Suprapubic skin (tissue), 4 donors: ENCODE data around the gene BEST4. TPM values are rescaled to one million over a fixed set of nuclear protein-coding genes. Genes with fewer than 3 reads are reported as not detected.

Experiments
- DNase-seq, 2 donors: peaks; one replicate each; pipeline ENCODE4 v3.0.0-alpha.2; 2019; ENCODE audit warnings: low spot score in 2 of 2
- H3K27ac ChIP-seq: fragments of 200-600 bp; sonication (generic); one replicate; pipeline ENCODE4 v1.5.1; 2019
- H3K27me3 ChIP-seq: fragments of 200-600 bp; sonication (generic); one replicate; pipeline ENCODE4 v1.5.1; 2019
- H3K36me3 ChIP-seq: fragments of 200-600 bp; sonication (generic); one replicate; pipeline ENCODE4 v1.5.1; 2019
- H3K4me1 ChIP-seq: fragments of 200-600 bp; sonication (generic); one replicate; pipeline ENCODE4 v1.5.1; 2019
- H3K4me3 ChIP-seq: fragments of 200-600 bp; sonication (generic); one replicate; pipeline ENCODE4 v1.5.1; 2019; ENCODE audit warnings: mild to moderate bottlenecking
- H3K9me3 ChIP-seq: fragments of 200-600 bp; sonication (generic); one replicate; pipeline ENCODE4 v1.5.1; 2019
- EP300 ChIP-seq: sonication (generic); formaldehyde crosslinking; IDR thresholded peaks from one replicate; pipeline ENCODE4 v1.6.1; 2017; ENCODE audit warnings: antibody characterized with exemption
- POLR2A ChIP-seq, 2 donors: fragments of 450-650 bp; IDR thresholded peaks; one replicate each; pipeline ENCODE4 v1.6.1; 2017; ENCODE audit warnings: antibody characterized with exemption in 2 of 2, mild to moderate bottlenecking in 2 of 2, moderate library complexity in 2 of 2
- POLR2AphosphoS5 ChIP-seq, 3 donors: sonication (generic); formaldehyde crosslinking; IDR thresholded peaks; one replicate each; pipeline ENCODE4 v1.6.1; 2017; ENCODE audit warnings: antibody characterized with exemption in 3 of 3
- WGBS: methylation state at CpG from one replicate; pipeline ENCODE4 v1.1.5; 2018; 5-methylcytosine and 5-hydroxymethylcytosine counted together
- total RNA-seq, 4 donors: library from RNA; depleted of rRNA; stranded (reverse); fragments of >200 nt; gene quantifications; one replicate each; pipeline ENCODE4 v1.1.0, GENCODE V29; 2016
- TF ChIP-seq, protein P1 (sequence below), 2 donors: fragments of 200-600 bp in 1 of 2; fragments of 450-650 bp in 1 of 2; sonication (generic) in 1 of 2; IDR thresholded peaks; one replicate each; pipeline ENCODE4 v1.5.1; 2016 to 2019; ENCODE audit warnings: antibody characterized with exemption in 2 of 2, mild to moderate bottlenecking in 1 of 2, moderate library complexity in 1 of 2

BEST4 gene
- total RNA-seq, 4 donors from 2014 or later, result 0.30 to 0.72 (median 0.30) TPM; not detected in 1

DNA sequence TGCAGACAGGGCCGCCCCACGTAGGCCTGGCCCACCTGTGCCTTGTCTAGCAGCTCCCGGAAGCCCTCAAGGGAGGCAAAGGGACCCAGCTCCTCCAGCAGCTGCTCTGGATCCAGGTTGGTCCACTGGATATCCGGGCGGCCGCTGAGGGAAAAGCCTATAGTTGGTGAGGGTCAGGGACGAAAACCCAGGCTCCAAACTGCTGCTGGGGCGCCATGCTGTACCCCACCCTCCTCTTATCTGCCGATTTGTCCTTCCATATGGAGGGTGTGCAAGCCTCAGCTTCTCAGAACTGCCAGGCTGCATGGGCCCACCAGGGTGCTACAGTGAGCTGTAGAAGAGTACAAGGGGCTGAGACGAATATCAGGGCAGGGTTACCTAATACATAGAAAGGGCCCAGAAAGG, 42.9 kb upstream of the BEST4 start:
- Histone ChIP-seq H3K27ac (no peak overlapping the region), H3K4me1 (peaks cover under 1% of the 10 kb centered on the region), H3K36me3 (no peaks in the 10 kb centered on the region), H3K4me3 (no peak overlapping the region), H3K27me3 (no peaks in the 10 kb centered on the region), H3K9me3 (no peaks in the 10 kb centered on the region)
- DNase-seq, result no peak
- no peak for TF ChIP-seq POLR2AphosphoS5 (IDR thresholded peaks at IDR 0.05)
- no peak for TF ChIP-seq POLR2A (IDR thresholded peaks at IDR 0.05)
- no peak for TF ChIP-seq EP300
- TF ChIP-seq, protein P1, sequence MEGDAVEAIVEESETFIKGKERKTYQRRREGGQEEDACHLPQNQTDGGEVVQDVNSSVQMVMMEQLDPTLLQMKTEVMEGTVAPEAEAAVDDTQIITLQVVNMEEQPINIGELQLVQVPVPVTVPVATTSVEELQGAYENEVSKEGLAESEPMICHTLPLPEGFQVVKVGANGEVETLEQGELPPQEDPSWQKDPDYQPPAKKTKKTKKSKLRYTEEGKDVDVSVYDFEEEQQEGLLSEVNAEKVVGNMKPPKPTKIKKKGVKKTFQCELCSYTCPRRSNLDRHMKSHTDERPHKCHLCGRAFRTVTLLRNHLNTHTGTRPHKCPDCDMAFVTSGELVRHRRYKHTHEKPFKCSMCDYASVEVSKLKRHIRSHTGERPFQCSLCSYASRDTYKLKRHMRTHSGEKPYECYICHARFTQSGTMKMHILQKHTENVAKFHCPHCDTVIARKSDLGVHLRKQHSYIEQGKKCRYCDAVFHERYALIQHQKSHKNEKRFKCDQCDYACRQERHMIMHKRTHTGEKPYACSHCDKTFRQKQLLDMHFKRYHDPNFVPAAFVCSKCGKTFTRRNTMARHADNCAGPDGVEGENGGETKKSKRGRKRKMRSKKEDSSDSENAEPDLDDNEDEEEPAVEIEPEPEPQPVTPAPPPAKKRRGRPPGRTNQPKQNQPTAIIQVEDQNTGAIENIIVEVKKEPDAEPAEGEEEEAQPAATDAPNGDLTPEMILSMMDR (IDR thresholded peaks at IDR 0.05), result no peak
- WGBS, result 80% methylated on average over 9 of the region's 10 CpGs

DNA sequence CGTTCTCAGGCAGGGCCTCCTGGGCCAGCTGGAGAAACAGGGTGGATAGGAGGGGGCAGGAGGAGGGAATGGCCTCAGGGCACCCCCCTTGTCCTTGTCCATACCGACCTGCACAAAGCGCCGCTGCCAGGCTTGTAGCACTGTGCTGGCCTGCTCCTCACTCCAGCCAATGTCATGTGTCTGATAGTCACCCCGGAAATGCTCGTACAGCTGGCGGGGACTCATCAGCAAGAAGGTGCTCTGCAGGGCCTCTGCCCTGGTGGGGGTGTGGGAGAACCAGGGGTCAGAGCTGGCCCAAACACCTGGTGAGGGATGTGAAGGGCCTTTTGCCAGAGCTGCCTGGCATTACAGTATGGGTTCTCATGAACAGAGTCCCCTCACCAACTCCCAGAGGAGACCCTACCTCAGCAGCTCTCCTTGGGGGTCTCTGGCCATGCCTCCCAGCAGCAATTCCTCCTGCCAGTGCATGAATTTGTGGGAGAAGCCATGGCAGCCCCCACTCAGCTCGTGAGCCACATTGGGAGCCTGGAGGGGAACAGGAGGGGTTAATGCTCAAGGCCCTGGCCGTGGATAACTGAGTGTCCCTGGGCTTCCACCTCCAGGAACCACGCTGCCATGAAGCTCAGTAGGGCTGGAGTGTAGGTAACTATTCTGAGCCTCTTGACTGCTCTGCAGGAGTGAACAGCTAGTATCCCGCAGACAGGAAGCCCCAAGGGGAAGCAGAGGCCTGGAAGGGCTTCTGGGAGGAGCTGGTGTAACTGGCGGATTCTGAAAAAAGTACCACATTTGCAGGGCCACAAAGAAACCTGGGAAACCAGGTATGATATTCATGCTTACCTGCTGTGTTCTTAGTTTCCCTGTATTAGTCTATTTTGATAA, 41.8 kb upstream of the BEST4 start:
- TF ChIP-seq, protein P1 (IDR thresholded peaks at IDR 0.05), result no peak
- TF ChIP-seq POLR2AphosphoS5 (IDR thresholded peaks at IDR 0.05), result no peak
- no peak for TF ChIP-seq POLR2A (IDR thresholded peaks at IDR 0.05)
- no peak for TF ChIP-seq EP300
- no peak overlapping the region for H3K4me3 ChIP-seq
- H3K9me3 ChIP-seq, result no peaks in the 10 kb centered on the region
- no peaks in the 10 kb centered on the region for H3K27me3 ChIP-seq
- WGBS, result 75% methylated on average over 6 of the region's 12 CpGs
- H3K27ac ChIP-seq, result no peak overlapping the region
- H3K36me3 ChIP-seq, result no peaks in the 10 kb centered on the region
- no peak for DNase-seq
- H3K4me1 ChIP-seq, result no peaks in the 10 kb centered on the region

- no peak for TF ChIP-seq POLR2AphosphoS5 (IDR thresholded peaks at IDR 0.05)
- no peak for TF ChIP-seq POLR2A (IDR thresholded peaks at IDR 0.05)
- TF ChIP-seq EP300, result no peak
- TF ChIP-seq, protein P1 (IDR thresholded peaks at IDR 0.05), result no peak
- no peak overlapping the region for H3K27ac ChIP-seq
- H3K4me1 ChIP-seq, result no peaks in the 10 kb centered on the region
- no peaks in the 10 kb centered on the region for H3K36me3 ChIP-seq
- DNase-seq, result no peak
- H3K27me3 ChIP-seq, result no peaks in the 10 kb centered on the region
- H3K9me3 ChIP-seq, result no peaks in the 10 kb centered on the region
- 92% methylated on average over 5 of the region's 15 CpGs for WGBS
- H3K4me3 ChIP-seq, result no peak overlapping the region
Observed at GRCh38 chr1:44828841-44829440, 41.0 kb upstream of the BEST4 start.

GRCh38 chr1:44828003-44828651, 40.2 kb upstream of the BEST4 start:
- no peak for DNase-seq
- Histone ChIP-seq H3K27me3 (no peaks in the 10 kb centered on the region), H3K27ac (no peak overlapping the region), H3K36me3 (no peaks in the 10 kb centered on the region), H3K4me1 (no peaks in the 10 kb centered on the region), H3K9me3 (no peaks in the 10 kb centered on the region), H3K4me3 (no peak overlapping the region)
- 92% methylated on average over 21 of the region's 21 CpGs for WGBS
- TF ChIP-seq POLR2AphosphoS5 (IDR thresholded peaks at IDR 0.05) (no peak), EP300 (no peak), POLR2A (IDR thresholded peaks at IDR 0.05) (no peak)
- TF ChIP-seq, protein P1 (IDR thresholded peaks at IDR 0.05), result no peak
